GM12874 (cell line): ENCODE results near the gene OR1S1.

Experiments
- CTCF ChIP-seq: IDR thresholded peaks from 2 replicates; pipeline ENCODE4 v1.5.1; 2011; ENCODE audit warnings: low read depth, mild to moderate bottlenecking, control low read depth, low read length, moderate library complexity; ENCODE audit not compliant: insufficient read depth

OR1S1 gene

GRCh38 chr11:58188770-58189169 is 23.8 kb upstream of the OR1S1 start, which contains the start of gene OR9Q2:
Gene OR9Q2, plus strand, starts transcription at chr11:58189070. Its CDS starts 1,421 bp downstream, at chr11:58190491.
- no peak for TF ChIP-seq CTCF

GRCh38 chr11:58192229-58192628 is 20.3 kb upstream of the OR1S1 start:
- TF ChIP-seq CTCF = no peak

GRCh38 chr11:58193391-58193790 is 19.1 kb upstream of the OR1S1 start:
- no peak for TF ChIP-seq CTCF

GRCh38 chr11:58195939-58196338 is 16.6 kb upstream of the OR1S1 start:
- TF ChIP-seq CTCF = no peak

- TF ChIP-seq CTCF = no peak
These were observed 13.2 kb upstream of the OR1S1 start for GRCh38 chr11:58199271-58199670.

GRCh38 chr11:58204042-58204441 is 8.5 kb upstream of the OR1S1 start, which contains the start of gene OR1S2:
Gene OR1S2, minus strand, starts transcription at chr11:58204142. Its CDS starts 0 bp downstream, at chr11:58204142.
- no peak for TF ChIP-seq CTCF

GRCh38 chr11:58216476-58216875 is 4.0 kb downstream of the OR1S1 start:
- TF ChIP-seq CTCF = no peak
